ENCODE results near the gene NUDCD2. TPM values are rescaled to one million over a fixed set of nuclear protein-coding genes. Genes with fewer than 3 reads are reported as not detected.

NUDCD2 gene
- total RNA-seq, 2 experiments from 2014 or later: 30.0 to 67.6 TPM

GRCh38 chr5:163444526-163444925, 15.4 kb downstream of the NUDCD2 start:
- Histone ChIP-seq H3K27ac (ENCODE audit: low read depth, low read length, poor library complexity, severe bottlenecking) (no peak overlapping the region), H3K4me1 (ENCODE audit: insufficient read depth, low read length, poor library complexity, severe bottlenecking) (no peaks in the 10 kb centered on the region), H4K20me1 (ENCODE audit: insufficient read depth, low read length) (no peaks in the 10 kb centered on the region), H3K79me2 (ENCODE audit: insufficient read depth, low read depth, low read length) (peaks cover 5% of the 10 kb centered on the region; the same call in 1 of the 2 replicates), H3K9me2 (ENCODE audit: insufficient read depth, low read length) (no peaks in the 10 kb centered on the region), H3K4me2 (ENCODE audit: low read length) (no peak overlapping the region), H3K4me3 (ENCODE audit: low read depth, low read length, poor library complexity, severe bottlenecking) (no peak overlapping the region), H3K36me3 (ENCODE audit: insufficient read depth, low read length) (peaks cover 97% of the 10 kb centered on the region), H2AFZ (ENCODE audit: low read length) (no peak overlapping the region), H3K9me3 (ENCODE audit: low read length) (no peaks in the 10 kb centered on the region)
- CTCF ChIA-PET (ENCODE audit: unreplicated experiment): no interaction called here
- intact Hi-C loops (cut with micrococcal nuclease; ENCODE audit: unreplicated experiment): no loop called here
- no peak for DNase-seq (ENCODE audit: low spot score)
- TF ChIP-seq EZH2phosphoT487 (IDR thresholded peaks at IDR 0.05; ENCODE audit: borderline replicate concordance, low read depth, low read length): no peak
- no peak for TF ChIP-seq CTCF (conservative IDR thresholded peaks at IDR 0.05; ENCODE audit: low read length)
- POLR2A ChIA-PET: interaction anchor here (9.0 kb wide), 1 partner anchor 14 kb away, joined by 197 read pairs; the partner anchor contains the start of genes HMMR and NUDCD2
- TSS peak; percentile 22 for BruUV-seq (replicated peaks)

GRCh38 chr5:163440954-163441353, 18.9 kb downstream of the NUDCD2 start:
- Histone ChIP-seq H3K9me3 (ENCODE audit: low read length) (no peaks in the 10 kb centered on the region), H4K20me1 (ENCODE audit: insufficient read depth, low read length) (0 out of 2 replicates have a peak, but pooled peaks cover 4% of the 10 kb centered on the region), H3K36me3 (ENCODE audit: insufficient read depth, low read length) (peaks cover 69% of the 10 kb centered on the region), H3K4me1 (ENCODE audit: insufficient read depth, low read length, poor library complexity, severe bottlenecking) (peaks cover 19% of the 10 kb centered on the region), H3K4me3 (ENCODE audit: low read depth, low read length, poor library complexity, severe bottlenecking) (no peak overlapping the region), H3K4me2 (ENCODE audit: low read length) (no peak overlapping the region), H3K9me2 (ENCODE audit: insufficient read depth, low read length) (no peaks in the 10 kb centered on the region), H3K79me2 (ENCODE audit: insufficient read depth, low read depth, low read length) (peaks cover 23% of the 10 kb centered on the region), H3K27ac (ENCODE audit: low read depth, low read length, poor library complexity, severe bottlenecking) (no peak overlapping the region), H2AFZ (ENCODE audit: low read length) (no peak overlapping the region)
- CTCF ChIA-PET (ENCODE audit: unreplicated experiment): no interaction called here
- no peak for DNase-seq (ENCODE audit: low spot score)
- POLR2A ChIA-PET: interaction anchor here (0.9 to 9.0 kb wide), 3 partner anchors 18 to 34 kb away, joined by 3 to 197 read pairs (median 5); partner anchors contain the start of genes HMMR and NUDCD2
- no TSS peak for BruUV-seq (replicated peaks)
- intact Hi-C loops (cut with micrococcal nuclease; ENCODE audit: unreplicated experiment): no loop called here
- TF ChIP-seq EZH2phosphoT487 (IDR thresholded peaks at IDR 0.05; ENCODE audit: borderline replicate concordance, low read depth, low read length) (no peak), CTCF (conservative IDR thresholded peaks at IDR 0.05; ENCODE audit: low read length) (no peak)

GRCh38 chr5:163439092-163439425, 20.8 kb downstream of the NUDCD2 start:
- intact Hi-C loops (cut with micrococcal nuclease; ENCODE audit: unreplicated experiment): loop anchor here (10.0 kb wide), 2 partner anchors 476 to 1894 kb away; partner anchors contain the start of gene GABRB2
- CTCF ChIA-PET (ENCODE audit: unreplicated experiment): no interaction called here
- Histone ChIP-seq H3K9me2 (ENCODE audit: insufficient read depth, low read length) (no peaks in the 10 kb centered on the region), H3K79me2 (ENCODE audit: insufficient read depth, low read depth, low read length) (peaks cover 23% of the 10 kb centered on the region), H3K27ac (ENCODE audit: low read depth, low read length, poor library complexity, severe bottlenecking) (no peak overlapping the region), H3K9me3 (ENCODE audit: low read length) (no peaks in the 10 kb centered on the region), H2AFZ (ENCODE audit: low read length) (no peak overlapping the region), H3K4me3 (ENCODE audit: low read depth, low read length, poor library complexity, severe bottlenecking) (no peak overlapping the region), H3K4me2 (ENCODE audit: low read length) (peak overlapping the region; percentile 85), H4K20me1 (ENCODE audit: insufficient read depth, low read length) (0 out of 2 replicates have a peak, but pooled peaks cover 4% of the 10 kb centered on the region), H3K36me3 (ENCODE audit: insufficient read depth, low read length) (peaks cover 50% of the 10 kb centered on the region), H3K4me1 (ENCODE audit: insufficient read depth, low read length, poor library complexity, severe bottlenecking) (peaks cover 19% of the 10 kb centered on the region)
- DNase-seq (ENCODE audit: low spot score): peak; percentile 10
- POLR2A ChIA-PET: interaction anchor here (0.6 to 9.0 kb wide), 4 partner anchors 19 to 130 kb away, joined by 3 to 197 read pairs (median 4); partner anchors contain the start of genes HMMR and NUDCD2
- no TSS peak for BruUV-seq (replicated peaks)
- no peak for TF ChIP-seq EZH2phosphoT487 (IDR thresholded peaks at IDR 0.05; ENCODE audit: borderline replicate concordance, low read depth, low read length)
